NOMO-1 treated with DMSO at 0.1 percent for 48 hours (cell line): ENCODE measurements around the gene DOLK.
"Not testable (repeated sequence)": the region's sequence is repeated elsewhere in the genome, so short reads cannot be mapped to it uniquely, and the experiment has no call there.

ENCODE experiments used
- DNase-seq: peaks from one replicate; lab custom pipeline; 2025; ENCODE audit not compliant: unreplicated experiment; lab: John Stamatoyannopoulos, UW

Gene DOLK

GRCh38 chr9:128947527-128948301 lies at the start of gene DOLK, which contains the start of gene NUP188:
TSS of gene DOLK (minus strand) at chr9:128947603. CDS start at chr9:128947303, 300 bp downstream.
TSS of gene NUP188 (plus strand) at chr9:128947699. CDS start at chr9:128947720, 21 bp downstream.
- DNase-seq, result peak; percentile 74

GRCh38 chr9:128995791-128996190 lies 48.4 kb upstream of the DOLK start:
- no peak for DNase-seq

GRCh38 chr9:128992995-128993394 lies 45.6 kb upstream of the DOLK start:
- no peak for DNase-seq

GRCh38 chr9:128987805-128988204 lies 40.4 kb upstream of the DOLK start:
- DNase-seq, result no peak

GRCh38 chr9:128986671-128987070 lies 39.3 kb upstream of the DOLK start:
- no peak for DNase-seq

GRCh38 chr9:128983536-128983935 lies 36.1 kb upstream of the DOLK start:
- DNase-seq, result no peak

GRCh38 chr9:128979111-128979510 lies 31.7 kb upstream of the DOLK start:
- DNase-seq, result no peak

GRCh38 chr9:128972956-128973355 lies 25.6 kb upstream of the DOLK start:
- no peak for DNase-seq

- no peak for DNase-seq
Measured at GRCh38 chr9:128969491-128969890, 22.1 kb upstream of the DOLK start.

GRCh38 chr9:128961403-128961802 lies 14.0 kb upstream of the DOLK start:
- DNase-seq, result not testable (repeated sequence)

- DNase-seq, result no peak
Measured at GRCh38 chr9:128947277-128947526, 201 bp downstream of the DOLK start.

GRCh38 chr9:128946571-128947276 lies 679 bp downstream of the DOLK start:
- DNase-seq, result no peak

GRCh38 chr9:128945798-128946501 lies 1.5 kb downstream of the DOLK start:
- no peak for DNase-seq

GRCh38 chr9:128944966-128945365 lies 2.4 kb downstream of the DOLK start:
- not testable (repeated sequence) for DNase-seq

GRCh38 chr9:128943832-128944620 lies 3.4 kb downstream of the DOLK start:
- DNase-seq, result no peak

GRCh38 chr9:128940946-128941755 lies 6.3 kb downstream of the DOLK start:
- DNase-seq, result no peak

GRCh38 chr9:128940271-128940921 lies 7.0 kb downstream of the DOLK start:
- no peak for DNase-seq

GRCh38 chr9:128937310-128938165 lies 9.9 kb downstream of the DOLK start:
- no peak for DNase-seq
